Measurements from ENCODE around the gene CRYL1. TPM values are rescaled to one million over a fixed set of nuclear protein-coding genes. Genes with fewer than 3 reads are reported as not detected.

CRYL1 gene
- polyA plus RNA-seq, 1 of the 3 experiments (the other 2 are of a cell fraction), result 34.8 TPM

DNA sequence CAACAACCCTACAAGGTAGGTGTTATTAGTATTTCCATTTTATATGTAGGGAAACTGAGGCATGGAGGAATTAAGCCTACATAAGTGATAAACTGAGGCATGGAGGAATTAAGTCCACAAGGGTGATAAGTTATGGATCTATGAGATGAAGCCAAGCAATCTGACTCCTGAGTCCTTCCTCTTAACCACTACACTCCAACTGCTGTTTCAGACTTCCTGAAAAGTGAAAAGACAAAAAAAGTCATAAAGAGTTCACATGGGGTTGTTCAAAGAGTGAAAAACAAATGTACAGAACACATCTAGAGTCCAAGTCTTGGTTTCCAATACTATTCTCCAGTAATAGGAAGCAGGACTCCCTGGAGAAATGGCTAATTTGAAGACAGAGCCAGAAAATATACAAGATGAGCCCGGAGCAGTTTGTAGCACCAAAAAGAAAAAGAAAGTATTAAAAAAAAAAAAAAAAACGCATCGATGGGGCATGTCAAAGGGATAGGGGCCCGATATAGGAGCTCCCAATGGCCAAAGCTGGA lies 12.1 kb downstream of the CRYL1 start:
- H3K79me2 ChIP-seq (ENCODE audit: insufficient read depth), result no peaks in the 10 kb centered on the region
- no peak overlapping the region for H3K4me2 ChIP-seq
- no peaks in the 10 kb centered on the region for H3K9me2 ChIP-seq
- POLR2A ChIA-PET, result no interaction called here
- H3K4me3 ChIP-seq (ENCODE audit: low read depth in 2 of 2, low read length in 1 of 2), result no peak overlapping the region
- 71% methylated on average over 4 of the region's 4 CpGs for WGBS (ENCODE audit: low lambda C conversion rate)
- no peak for DNase-seq
- H3K9ac ChIP-seq, result no peak overlapping the region
- H3K36me3 ChIP-seq (replicated peaks in 1 of 2; ENCODE audit: control insufficient read depth in 1 of 2, insufficient read depth in 2 of 2, low read length in 1 of 2), result peaks cover 0 to 12% of the 10 kb centered on the region in 2 experiments
- no peak overlapping the region for H3K27ac ChIP-seq (ENCODE audit: low read depth in 2 of 2, low read length in 1 of 2)
- H2AFZ ChIP-seq (ENCODE audit: low read depth), result no peak overlapping the region
- peaks cover 0 to 3% of the 10 kb centered on the region in 2 experiments; a peak in 1 of 4 replicates for H3K4me1 ChIP-seq (ENCODE audit: control insufficient read depth in 1 of 2, insufficient read depth in 2 of 2, low read depth in 1 of 2, low read length in 1 of 2)
- H3K9me3 ChIP-seq, result no peaks in the 10 kb centered on the region
- no peaks in the 10 kb centered on the region for H3F3A ChIP-seq (replicated peaks; ENCODE audit: insufficient read depth)
- CTCF ChIA-PET, result no interaction called here
- no peaks in the 10 kb centered on the region for H4K20me1 ChIP-seq (ENCODE audit: insufficient read depth)
- H3K27me3 ChIP-seq (ENCODE audit: insufficient read depth), result no peaks in the 10 kb centered on the region
- no peak for TF ChIP-seq SMC3 (IDR thresholded peaks at IDR 0.05; ENCODE audit: low read depth, low read length)
- no peak for TF ChIP-seq FOXM1 (IDR thresholded peaks at IDR 0.05; ENCODE audit: low read depth)
- no peak for TF ChIP-seq YY1 (IDR thresholded peaks at IDR 0.05; ENCODE audit: low read depth)
- no peak for TF ChIP-seq NFIC (IDR thresholded peaks at IDR 0.05; ENCODE audit: borderline replicate concordance)
- no peak for TF ChIP-seq GATA2 (CRISPR knock-in tag; IDR thresholded peaks at IDR 0.05)
- TF ChIP-seq, protein P1, sequence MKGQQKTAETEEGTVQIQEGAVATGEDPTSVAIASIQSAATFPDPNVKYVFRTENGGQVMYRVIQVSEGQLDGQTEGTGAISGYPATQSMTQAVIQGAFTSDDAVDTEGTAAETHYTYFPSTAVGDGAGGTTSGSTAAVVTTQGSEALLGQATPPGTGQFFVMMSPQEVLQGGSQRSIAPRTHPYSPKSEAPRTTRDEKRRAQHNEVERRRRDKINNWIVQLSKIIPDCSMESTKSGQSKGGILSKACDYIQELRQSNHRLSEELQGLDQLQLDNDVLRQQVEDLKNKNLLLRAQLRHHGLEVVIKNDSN (IDR thresholded peaks at IDR 0.05; ENCODE audit: borderline replicate concordance, low read depth), result no peak
- TF ChIP-seq EP300 (IDR thresholded peaks at IDR 0.05; ENCODE audit: borderline replicate concordance in 1 of 2, low read depth in 1 of 2, low read length in 1 of 2), result no peak
- TF ChIP-seq RAD21 (IDR thresholded peaks at IDR 0.05; ENCODE audit: low read length), result no peak
- TF ChIP-seq, protein P2, sequence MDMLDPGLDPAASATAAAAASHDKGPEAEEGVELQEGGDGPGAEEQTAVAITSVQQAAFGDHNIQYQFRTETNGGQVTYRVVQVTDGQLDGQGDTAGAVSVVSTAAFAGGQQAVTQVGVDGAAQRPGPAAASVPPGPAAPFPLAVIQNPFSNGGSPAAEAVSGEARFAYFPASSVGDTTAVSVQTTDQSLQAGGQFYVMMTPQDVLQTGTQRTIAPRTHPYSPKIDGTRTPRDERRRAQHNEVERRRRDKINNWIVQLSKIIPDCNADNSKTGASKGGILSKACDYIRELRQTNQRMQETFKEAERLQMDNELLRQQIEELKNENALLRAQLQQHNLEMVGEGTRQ (IDR thresholded peaks at IDR 0.05; ENCODE audit: borderline replicate concordance, low read depth, low read length), result no peak
- TF ChIP-seq TCF12 (IDR thresholded peaks at IDR 0.05), result no peak
- TF ChIP-seq FOXJ3 (CRISPR knock-in tag; IDR thresholded peaks at IDR 0.05), result no peak
- TF ChIP-seq, protein P3, sequence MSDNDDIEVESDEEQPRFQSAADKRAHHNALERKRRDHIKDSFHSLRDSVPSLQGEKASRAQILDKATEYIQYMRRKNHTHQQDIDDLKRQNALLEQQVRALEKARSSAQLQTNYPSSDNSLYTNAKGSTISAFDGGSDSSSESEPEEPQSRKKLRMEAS (IDR thresholded peaks at IDR 0.05; ENCODE audit: low read depth), result no peak
- TF ChIP-seq, protein P4, sequence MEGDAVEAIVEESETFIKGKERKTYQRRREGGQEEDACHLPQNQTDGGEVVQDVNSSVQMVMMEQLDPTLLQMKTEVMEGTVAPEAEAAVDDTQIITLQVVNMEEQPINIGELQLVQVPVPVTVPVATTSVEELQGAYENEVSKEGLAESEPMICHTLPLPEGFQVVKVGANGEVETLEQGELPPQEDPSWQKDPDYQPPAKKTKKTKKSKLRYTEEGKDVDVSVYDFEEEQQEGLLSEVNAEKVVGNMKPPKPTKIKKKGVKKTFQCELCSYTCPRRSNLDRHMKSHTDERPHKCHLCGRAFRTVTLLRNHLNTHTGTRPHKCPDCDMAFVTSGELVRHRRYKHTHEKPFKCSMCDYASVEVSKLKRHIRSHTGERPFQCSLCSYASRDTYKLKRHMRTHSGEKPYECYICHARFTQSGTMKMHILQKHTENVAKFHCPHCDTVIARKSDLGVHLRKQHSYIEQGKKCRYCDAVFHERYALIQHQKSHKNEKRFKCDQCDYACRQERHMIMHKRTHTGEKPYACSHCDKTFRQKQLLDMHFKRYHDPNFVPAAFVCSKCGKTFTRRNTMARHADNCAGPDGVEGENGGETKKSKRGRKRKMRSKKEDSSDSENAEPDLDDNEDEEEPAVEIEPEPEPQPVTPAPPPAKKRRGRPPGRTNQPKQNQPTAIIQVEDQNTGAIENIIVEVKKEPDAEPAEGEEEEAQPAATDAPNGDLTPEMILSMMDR (IDR thresholded peaks at IDR 0.05), result no peak
- no peak for TF ChIP-seq GABPA (IDR thresholded peaks at IDR 0.05; ENCODE audit: low read depth)

Data from SK-N-SH (cell line).